Ectodermal cell (in vitro differentiated cells): ENCODE results near the gene PI4KB. TPM values are rescaled to one million over a fixed set of nuclear protein-coding genes. Genes with fewer than 3 reads are reported as not detected.

Experiments
- H3K27ac ChIP-seq: 2 replicates; pipeline ENCODE4 v1.7.0; 2013; ENCODE audit warnings: mild to moderate bottlenecking, low read depth, low read length; ENCODE audit not compliant: insufficient read depth, poor library complexity, severe bottlenecking
- H3K27me3 ChIP-seq: 2 replicates; pipeline ENCODE4 v1.7.0; 2013; ENCODE audit warnings: mild to moderate bottlenecking, low read length; ENCODE audit not compliant: insufficient read depth, control insufficient read depth, poor library complexity, severe bottlenecking
- H3K36me3 ChIP-seq: one replicate; pipeline ENCODE4 v1.7.0; 2013; ENCODE audit warnings: low read length; ENCODE audit not compliant: control insufficient read depth, insufficient read depth
- H3K4me1 ChIP-seq: one replicate; pipeline ENCODE4 v1.7.0; 2013; ENCODE audit warnings: low read length; ENCODE audit not compliant: control insufficient read depth, insufficient read depth
- H3K4me3 ChIP-seq: 2 replicates; pipeline ENCODE4 v1.7.0; 2013; ENCODE audit warnings: low read depth, low read length, control low read depth; ENCODE audit not compliant: insufficient read depth
- H3K9me3 ChIP-seq: 2 replicates; pipeline ENCODE4 v1.7.0; 2013; ENCODE audit warnings: mild to moderate bottlenecking, low read length, moderate library complexity; ENCODE audit not compliant: control insufficient read depth
- WGBS, 2 experiments: methylation state at CpG; one replicate each; pipeline ENCODE4 v1.1.7; 2013; ENCODE audit warnings: missing lambda C conversion rate in 2 of 2; 5-methylcytosine and 5-hydroxymethylcytosine counted together
- polyA plus RNA-seq, 4 experiments: library from polyadenylated mRNA; stranded (reverse); fragments of 50-300 nt; gene quantifications; one replicate each; pipeline ENCODE4 v1.2.3, GENCODE V29; 2013

Gene PI4KB
- polyA plus RNA-seq (2013, experiment 1 of 4) = 46.0 TPM
- polyA plus RNA-seq (2013, experiment 2 of 4) = 44.1 TPM
- 33.3 TPM for polyA plus RNA-seq (2013, experiment 3 of 4)
- 35.1 TPM for polyA plus RNA-seq (2013, experiment 4 of 4)

GRCh38 chr1:151327223-151327902 is at the start of gene PI4KB:
Gene PI4KB (minus strand): TSS chr1:151327416. CDS start chr1:151316481, 10,935 bp downstream.
- H3K4me3 ChIP-seq = peak within 1 kb of the TSS; percentile 66
- H3K9me3 ChIP-seq = no peaks in the 10 kb centered on the region
- H3K27me3 ChIP-seq = no peaks in the 10 kb centered on the region
- peak within 1 kb of the TSS; percentile 97 for H3K27ac ChIP-seq
- peaks cover 11% of the 10 kb centered on the region for H3K4me1 ChIP-seq
- WGBS, 2 experiments = 0% methylated on average over 40 of the region's 40 CpGs
- peaks cover 8% of the 10 kb centered on the region for H3K36me3 ChIP-seq

- Histone ChIP-seq H3K4me3 (no peak overlapping the region), H3K9me3 (no peaks in the 10 kb centered on the region), H3K27me3 (no peaks in the 10 kb centered on the region), H3K4me1 (peaks cover 24% of the 10 kb centered on the region), H3K27ac (no peak overlapping the region), H3K36me3 (no peaks in the 10 kb centered on the region)
- 93 to 96% methylated on average over 14 of the region's 14 CpGs for WGBS, 2 experiments
Measured at GRCh38 chr1:151373196-151373595, 46.0 kb upstream of the PI4KB start.

GRCh38 chr1:151372058-151372934 is 45.1 kb upstream of the PI4KB start, which contains the start of gene SELENBP1:
Gene SELENBP1 (minus strand): TSS chr1:151372705. CDS start chr1:151372641, 64 bp downstream.
- Histone ChIP-seq H3K9me3 (no peaks in the 10 kb centered on the region), H3K4me1 (peaks cover 24% of the 10 kb centered on the region), H3K27me3 (no peaks in the 10 kb centered on the region), H3K36me3 (no peaks in the 10 kb centered on the region), H3K27ac (peak within 1 kb of the TSS; percentile 78), H3K4me3 (peak within 1 kb of the TSS; percentile 40)
- 22 to 25% methylated on average over 10 to 11 of the region's 11 CpGs for WGBS, 2 experiments

GRCh38 chr1:151371370-151372057 is 44.3 kb upstream of the PI4KB start:
- no peaks in the 10 kb centered on the region for H3K36me3 ChIP-seq
- H3K4me1 ChIP-seq = peaks cover 24% of the 10 kb centered on the region
- no peaks in the 10 kb centered on the region for H3K27me3 ChIP-seq
- no peak overlapping the region for H3K4me3 ChIP-seq
- WGBS, 2 experiments = 85 to 91% methylated on average over 9 of the region's 9 CpGs
- no peaks in the 10 kb centered on the region for H3K9me3 ChIP-seq
- no peak overlapping the region for H3K27ac ChIP-seq

- Histone ChIP-seq H3K9me3 (no peaks in the 10 kb centered on the region), H3K36me3 (peaks cover 4% of the 10 kb centered on the region), H3K27me3 (no peaks in the 10 kb centered on the region), H3K4me1 (peaks cover 24% of the 10 kb centered on the region), H3K4me3 (no peak overlapping the region), H3K27ac (no peak overlapping the region)
- 94 to 96% methylated on average over 6 of the region's 6 CpGs for WGBS, 2 experiments
Measured at GRCh38 chr1:151370211-151370911, 43.1 kb upstream of the PI4KB start.

- WGBS, 2 experiments = 91 to 93% methylated on average over 15 of the region's 15 CpGs
- Histone ChIP-seq H3K4me3 (no peak overlapping the region), H3K9me3 (no peaks in the 10 kb centered on the region), H3K27me3 (no peaks in the 10 kb centered on the region), H3K27ac (no peak overlapping the region), H3K4me1 (peaks cover 24% of the 10 kb centered on the region), H3K36me3 (peaks cover 9% of the 10 kb centered on the region)
Measured at GRCh38 chr1:151369621-151370048, 42.4 kb upstream of the PI4KB start.

GRCh38 chr1:151369302-151369610 is 42.0 kb upstream of the PI4KB start:
- 94 to 95% methylated on average over 7 of the region's 7 CpGs for WGBS, 2 experiments

GRCh38 chr1:151368393-151369301 is 41.4 kb upstream of the PI4KB start:
- WGBS, 2 experiments = 92 to 93% methylated on average over 20 of the region's 20 CpGs
- Histone ChIP-seq H3K27ac (no peak overlapping the region), H3K9me3 (no peaks in the 10 kb centered on the region), H3K36me3 (peaks cover 19% of the 10 kb centered on the region), H3K4me1 (peaks cover 20% of the 10 kb centered on the region), H3K27me3 (no peaks in the 10 kb centered on the region), H3K4me3 (no peak overlapping the region)

More at GRCh38 chr1:151369302-151369610, 42.0 kb upstream of the PI4KB start:
- Histone ChIP-seq H3K27ac (no peak overlapping the region), H3K4me3 (no peak overlapping the region), H3K27me3 (no peaks in the 10 kb centered on the region), H3K36me3 (peaks cover 13% of the 10 kb centered on the region), H3K9me3 (no peaks in the 10 kb centered on the region), H3K4me1 (peaks cover 24% of the 10 kb centered on the region)
